Panc1 (cell line): ENCODE measurements around the gene PLXNC1. TPM values are rescaled to one million over a fixed set of nuclear protein-coding genes. Genes with fewer than 3 reads are reported as not detected.

ENCODE experiments used
- ATAC-seq: fragments of 200-7000 bp; cut with Tn5 transposase; 2 replicates; pipeline ENCODE4 v1.9.1; 2020; ENCODE audit warnings: mild to moderate bottlenecking, moderate library complexity
- BruUV-seq: library from RNA; stranded (reverse); fragments of 400-500 nt; replicated peaks from 2 replicates; lab custom pipeline; 2021; lab: Mats Ljungman, UMichigan
- CTCF ChIA-PET: fragments of 300-600 bp; sonication (Branson Sonifier 250); formaldehyde crosslinking; loops from one replicate; lab custom pipeline; 2022; ENCODE audit warnings: antibody characterized with exemption; lab: Charles Lee
- POLR2A ChIA-PET: fragments of 300-600 bp; sonication (Branson Sonifier 250); formaldehyde crosslinking; loops from one replicate; lab custom pipeline; 2022; ENCODE audit warnings: antibody characterized with exemption; lab: Charles Lee
- DNase-seq: peaks from one replicate; pipeline ENCODE4 v3.0.0-alpha.2; 2010; ENCODE audit warnings: low read depth, low spot score
- H3K27ac ChIP-seq: 2 replicates; pipeline ENCODE4 v1.5.1; 2011; ENCODE audit warnings: mild to moderate bottlenecking, low read length, inconsistent platforms
- H3K27me3 ChIP-seq: fragments of 200-500 bp; sonication (Bioruptor generic); 2 replicates; pipeline ENCODE4 v1.6.0; 2014; ENCODE audit warnings: low read length, inconsistent platforms; ENCODE audit not compliant: control insufficient read depth, insufficient read depth
- H3K36me3 ChIP-seq: fragments of 200-500 bp; sonication (Bioruptor generic); 2 replicates; pipeline ENCODE4 v1.5.1; 2014; ENCODE audit warnings: inconsistent platforms, mild to moderate bottlenecking, low read length, moderate library complexity; ENCODE audit not compliant: control insufficient read depth, insufficient read depth
- H3K4me1 ChIP-seq: 2 replicates; pipeline ENCODE4 v1.5.1; 2011; ENCODE audit warnings: inconsistent platforms, mild to moderate bottlenecking, low read length, moderate library complexity; ENCODE audit not compliant: control insufficient read depth, insufficient read depth
- H3K4me3 ChIP-seq, 2 experiments: 2 replicates each; pipeline ENCODE4 v1.5.1; 2011 to 2012; ENCODE audit warnings: low read depth in 2 of 2, low read length in 2 of 2, mild to moderate bottlenecking in 2 of 2, inconsistent platforms in 1 of 2, moderate library complexity in 1 of 2
- H3K9me3 ChIP-seq: fragments of 200-500 bp; sonication (Bioruptor generic); 2 replicates; pipeline ENCODE4 v1.5.1; 2014; ENCODE audit warnings: low read depth, mild to moderate bottlenecking, inconsistent platforms, low read length, moderate library complexity; ENCODE audit not compliant: control insufficient read depth, insufficient read depth
- POLR2AphosphoS5 ChIP-seq: IDR thresholded peaks from 2 replicates; pipeline ENCODE4 v1.6.1; 2012; ENCODE audit warnings: mild to moderate bottlenecking, low read depth, low read length, moderate library complexity
- REST ChIP-seq, 2 experiments: IDR thresholded peaks; 2 replicates each; pipeline ENCODE4 v1.6.1; 2011 to 2012; ENCODE audit warnings: low read depth in 2 of 2, control low read depth in 1 of 2, low read length in 1 of 2, mild to moderate bottlenecking in 1 of 2, moderate library complexity in 1 of 2; ENCODE audit not compliant: insufficient read depth in 1 of 2
- SIN3A ChIP-seq: IDR thresholded peaks from 2 replicates; pipeline ENCODE4 v1.6.1; 2012; ENCODE audit warnings: low read depth, mild to moderate bottlenecking, low read length, moderate library complexity, borderline replicate concordance; ENCODE audit not compliant: insufficient read depth
- TCF7L2 ChIP-seq: IDR thresholded peaks from 2 replicates; pipeline ENCODE4 v1.6.1; 2011; ENCODE audit warnings: mild to moderate bottlenecking, low read depth, low read length, inconsistent platforms
- in situ Hi-C: cut with HindIII; loops from 2 replicates; pipeline ENCODE4 v1.10.0; 2016; ENCODE audit warnings: low sequenced_read_pairs, low pct_unique_long_range_greater_than_20kb
- intact Hi-C: fragments of 100-400 bp; cut with micrococcal nuclease; formaldehyde crosslinking; loops from one replicate; pipeline ENCODE4 v1.10.0; 2022; ENCODE audit not compliant: unreplicated experiment
- total RNA-seq: library from RNA; stranded (reverse); gene quantifications from one replicate; pipeline ENCODE4 v1.2.1, GENCODE V29; 2021; ENCODE audit not compliant: unreplicated experiment
- TF ChIP-seq, protein P1 (sequence below): fragments of 450-650 bp; IDR thresholded peaks from 2 replicates; pipeline ENCODE4 v1.5.1; 2017; ENCODE audit warnings: mild to moderate bottlenecking

PLXNC1 gene
- total RNA-seq, 1 experiment from 2014 or later, result 0.57 TPM

- no TSS peak for BruUV-seq
- Histone ChIP-seq H3K9me3 (no peaks in the 10 kb centered on the region), H3K36me3 (no peaks in the 10 kb centered on the region), H3K27ac (no peak overlapping the region), H3K4me1 (no peaks in the 10 kb centered on the region), H3K27me3 (no peaks in the 10 kb centered on the region), H3K4me3 (no peak overlapping the region)
- POLR2A ChIA-PET, result no interaction called here
- no peak for TF ChIP-seq POLR2AphosphoS5
- TF ChIP-seq, protein P1, sequence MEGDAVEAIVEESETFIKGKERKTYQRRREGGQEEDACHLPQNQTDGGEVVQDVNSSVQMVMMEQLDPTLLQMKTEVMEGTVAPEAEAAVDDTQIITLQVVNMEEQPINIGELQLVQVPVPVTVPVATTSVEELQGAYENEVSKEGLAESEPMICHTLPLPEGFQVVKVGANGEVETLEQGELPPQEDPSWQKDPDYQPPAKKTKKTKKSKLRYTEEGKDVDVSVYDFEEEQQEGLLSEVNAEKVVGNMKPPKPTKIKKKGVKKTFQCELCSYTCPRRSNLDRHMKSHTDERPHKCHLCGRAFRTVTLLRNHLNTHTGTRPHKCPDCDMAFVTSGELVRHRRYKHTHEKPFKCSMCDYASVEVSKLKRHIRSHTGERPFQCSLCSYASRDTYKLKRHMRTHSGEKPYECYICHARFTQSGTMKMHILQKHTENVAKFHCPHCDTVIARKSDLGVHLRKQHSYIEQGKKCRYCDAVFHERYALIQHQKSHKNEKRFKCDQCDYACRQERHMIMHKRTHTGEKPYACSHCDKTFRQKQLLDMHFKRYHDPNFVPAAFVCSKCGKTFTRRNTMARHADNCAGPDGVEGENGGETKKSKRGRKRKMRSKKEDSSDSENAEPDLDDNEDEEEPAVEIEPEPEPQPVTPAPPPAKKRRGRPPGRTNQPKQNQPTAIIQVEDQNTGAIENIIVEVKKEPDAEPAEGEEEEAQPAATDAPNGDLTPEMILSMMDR, result no peak
- no peak for TF ChIP-seq REST (IDR thresholded peaks at IDR 0.05; ENCODE audit: insufficient read depth in 1 of 2, low read depth in 2 of 2, low read length in 1 of 2)
- TF ChIP-seq TCF7L2, result no peak
- no peak for TF ChIP-seq SIN3A
- intact Hi-C loops, result no loop called here
- in situ Hi-C loops, result no loop called here
- no peak for ATAC-seq
- DNase-seq, result no peak
- CTCF ChIA-PET, result no interaction called here
Measured at GRCh38 chr12:94297096-94297699, 148.8 kb downstream of the PLXNC1 start.

- no peaks in the 10 kb centered on the region for H3K9me3 ChIP-seq
- DNase-seq (no peak), ATAC-seq (no peak)
- BruUV-seq, result no TSS peak
- H3K4me3 ChIP-seq, result no peak overlapping the region
- H3K4me1 ChIP-seq, result no peaks in the 10 kb centered on the region
- no peak overlapping the region for H3K27ac ChIP-seq
- in situ Hi-C loops (no loop called here), intact Hi-C loops (no loop called here)
- CTCF ChIA-PET, result no interaction called here
- TF ChIP-seq TCF7L2 (no peak), SIN3A (no peak), POLR2AphosphoS5 (no peak), REST (IDR thresholded peaks at IDR 0.05; ENCODE audit: insufficient read depth in 1 of 2, low read depth in 2 of 2, low read length in 1 of 2) (no peak)
- TF ChIP-seq, protein P1, result no peak
- no peaks in the 10 kb centered on the region for H3K27me3 ChIP-seq
- no peaks in the 10 kb centered on the region for H3K36me3 ChIP-seq
- POLR2A ChIA-PET, result no interaction called here
Measured at GRCh38 chr12:94297876-94298505, 149.6 kb downstream of the PLXNC1 start.
